Measurements from ENCODE around the gene HNRNPA2B1.

HNRNPA2B1 gene

GRCh38 chr7:26208040-26208439 lies 7.5 kb upstream of the HNRNPA2B1 start:
- Histone ChIP-seq H3K27me3 (ENCODE audit: control insufficient read depth, insufficient read depth, low read length) (no peaks in the 10 kb centered on the region), H3K36me3 (ENCODE audit: control insufficient read depth, insufficient read depth, low read length) (peaks cover 7% of the 10 kb centered on the region), H3K4me3 (ENCODE audit: low read length) (no peak overlapping the region), H3K9ac (ENCODE audit: low read length) (no peak overlapping the region), H3K4me1 (ENCODE audit: control insufficient read depth, insufficient read depth, low read length) (no peaks in the 10 kb centered on the region), H3K9me3 (ENCODE audit: control insufficient read depth, low read length) (no peaks in the 10 kb centered on the region)

DNA sequence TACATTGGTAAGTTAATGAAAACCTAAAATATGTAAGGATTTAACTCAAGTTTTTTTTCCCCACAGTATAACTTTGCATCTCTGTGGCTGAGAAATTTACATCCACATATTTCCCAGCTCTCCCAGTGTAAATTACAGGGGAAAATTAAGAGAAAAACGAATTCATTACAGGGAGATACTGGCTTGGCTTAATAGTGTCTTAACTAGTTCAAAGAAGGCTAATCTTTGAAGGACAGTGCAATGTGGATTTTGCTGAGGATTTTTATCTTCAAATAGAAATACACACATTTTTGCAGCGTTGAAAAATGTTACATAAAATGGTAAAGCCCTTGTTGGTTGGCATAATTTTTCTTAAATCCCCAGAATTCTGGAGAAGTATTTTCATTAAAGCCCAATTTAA lies 2.5 kb upstream of the HNRNPA2B1 start:
- Histone ChIP-seq H3K36me3 (ENCODE audit: control insufficient read depth, insufficient read depth, low read length) (no peaks in the 10 kb centered on the region), H3K9ac (ENCODE audit: low read length) (peak overlapping the region; percentile 90), H3K4me3 (ENCODE audit: low read length) (no peak overlapping the region), H3K27me3 (ENCODE audit: control insufficient read depth, insufficient read depth, low read length) (no peaks in the 10 kb centered on the region), H3K9me3 (ENCODE audit: control insufficient read depth, low read length) (no peaks in the 10 kb centered on the region), H3K4me1 (ENCODE audit: control insufficient read depth, insufficient read depth, low read length) (no peaks in the 10 kb centered on the region)

- Histone ChIP-seq H3K4me3 (ENCODE audit: low read length) (peak overlapping the region; percentile 82), H3K9me3 (ENCODE audit: control insufficient read depth, low read length) (no peaks in the 10 kb centered on the region), H3K9ac (ENCODE audit: low read length) (peak overlapping the region; percentile 90), H3K27me3 (ENCODE audit: control insufficient read depth, insufficient read depth, low read length) (no peaks in the 10 kb centered on the region), H3K4me1 (ENCODE audit: control insufficient read depth, insufficient read depth, low read length) (peaks cover 4% of the 10 kb centered on the region), H3K36me3 (ENCODE audit: control insufficient read depth, insufficient read depth, low read length) (no peaks in the 10 kb centered on the region)
Measured at GRCh38 chr7:26202019-26202990, 1.8 kb upstream of the HNRNPA2B1 start.

DNA sequence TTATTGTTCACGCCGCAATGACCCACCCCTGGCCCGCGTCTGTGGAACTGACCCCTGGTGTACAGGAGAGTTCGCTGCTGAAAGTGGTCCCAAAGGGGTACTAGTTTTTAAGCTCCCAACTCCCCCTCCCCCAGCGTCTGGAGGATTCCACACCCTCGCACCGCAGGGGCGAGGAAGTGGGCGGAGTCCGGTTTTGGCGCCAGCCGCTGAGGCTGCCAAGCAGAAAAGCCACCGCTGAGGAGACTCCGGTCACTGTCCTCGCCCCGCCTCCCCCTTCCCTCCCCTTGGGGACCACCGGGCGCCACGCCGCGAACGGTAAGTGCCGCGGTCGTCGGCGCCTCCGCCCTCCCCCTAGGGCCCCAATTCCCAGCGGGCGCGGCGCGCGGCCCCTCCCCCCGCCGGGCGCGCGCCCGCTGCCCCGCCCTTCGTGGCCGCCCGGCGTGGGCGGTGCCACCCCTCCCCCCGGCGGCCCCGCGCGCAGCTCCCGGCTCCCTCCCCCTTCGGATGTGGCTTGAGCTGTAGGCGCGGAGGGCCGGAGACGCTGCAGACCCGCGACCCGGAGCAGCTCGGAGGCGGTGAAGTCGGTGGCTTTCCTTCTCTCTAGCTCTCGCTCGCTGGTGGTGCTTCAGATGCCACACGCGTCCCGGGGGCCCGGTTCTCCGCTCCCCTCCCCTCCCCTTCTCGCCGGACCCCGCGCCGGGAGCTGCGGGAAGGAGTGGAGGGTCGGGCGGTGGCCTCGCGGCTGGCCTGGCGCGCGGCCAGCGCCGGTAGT lies 887 bp upstream of the HNRNPA2B1 start, which contains the start of gene CBX3:
Gene CBX3, plus strand, starts transcription at position 499 of the 772 bp plus-strand sequence. CDS start 1,254 bp downstream, outside the sequence.
- peaks cover 4% of the 10 kb centered on the region for H3K36me3 ChIP-seq (ENCODE audit: control insufficient read depth, insufficient read depth, low read length)
- H3K4me1 ChIP-seq (ENCODE audit: control insufficient read depth, insufficient read depth, low read length): peaks cover 13% of the 10 kb centered on the region
- H3K9ac ChIP-seq (ENCODE audit: low read length): peak within 1 kb of the TSS; percentile 100
- H3K27me3 ChIP-seq (ENCODE audit: control insufficient read depth, insufficient read depth, low read length): no peaks in the 10 kb centered on the region
- peak within 1 kb of the TSS; percentile 99 for H3K4me3 ChIP-seq (ENCODE audit: low read length)
- no peaks in the 10 kb centered on the region for H3K9me3 ChIP-seq (ENCODE audit: control insufficient read depth, low read length)

DNA sequence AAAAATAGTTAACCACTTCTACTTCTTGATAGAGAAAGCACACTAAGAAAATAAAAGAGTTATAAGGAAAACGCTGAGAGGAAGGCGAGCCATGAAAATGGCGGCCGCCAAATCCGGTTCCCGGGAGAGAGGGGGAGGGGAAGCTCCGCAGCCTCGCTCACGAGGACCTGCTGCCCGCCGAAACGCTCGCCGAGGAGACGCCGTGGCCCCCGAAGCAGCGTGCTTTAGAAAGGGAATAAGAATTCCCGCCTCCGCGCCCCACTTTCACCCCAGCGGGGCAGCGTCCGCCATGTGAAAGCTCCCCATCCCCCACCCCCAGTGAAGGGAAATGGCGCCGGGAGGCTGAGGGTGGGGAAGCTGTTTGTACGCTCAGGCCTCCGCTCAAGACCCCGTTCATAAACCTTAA lies 505 bp downstream of the HNRNPA2B1 start:
- Histone ChIP-seq H3K9me3 (ENCODE audit: control insufficient read depth, low read length) (no peaks in the 10 kb centered on the region), H3K4me3 (ENCODE audit: low read length) (peak overlapping the region; percentile 99), H3K27me3 (ENCODE audit: control insufficient read depth, insufficient read depth, low read length) (no peaks in the 10 kb centered on the region), H3K9ac (ENCODE audit: low read length) (peak overlapping the region; percentile 100), H3K36me3 (ENCODE audit: control insufficient read depth, insufficient read depth, low read length) (peaks cover 4% of the 10 kb centered on the region), H3K4me1 (ENCODE audit: control insufficient read depth, insufficient read depth, low read length) (peaks cover 20% of the 10 kb centered on the region)

DNA sequence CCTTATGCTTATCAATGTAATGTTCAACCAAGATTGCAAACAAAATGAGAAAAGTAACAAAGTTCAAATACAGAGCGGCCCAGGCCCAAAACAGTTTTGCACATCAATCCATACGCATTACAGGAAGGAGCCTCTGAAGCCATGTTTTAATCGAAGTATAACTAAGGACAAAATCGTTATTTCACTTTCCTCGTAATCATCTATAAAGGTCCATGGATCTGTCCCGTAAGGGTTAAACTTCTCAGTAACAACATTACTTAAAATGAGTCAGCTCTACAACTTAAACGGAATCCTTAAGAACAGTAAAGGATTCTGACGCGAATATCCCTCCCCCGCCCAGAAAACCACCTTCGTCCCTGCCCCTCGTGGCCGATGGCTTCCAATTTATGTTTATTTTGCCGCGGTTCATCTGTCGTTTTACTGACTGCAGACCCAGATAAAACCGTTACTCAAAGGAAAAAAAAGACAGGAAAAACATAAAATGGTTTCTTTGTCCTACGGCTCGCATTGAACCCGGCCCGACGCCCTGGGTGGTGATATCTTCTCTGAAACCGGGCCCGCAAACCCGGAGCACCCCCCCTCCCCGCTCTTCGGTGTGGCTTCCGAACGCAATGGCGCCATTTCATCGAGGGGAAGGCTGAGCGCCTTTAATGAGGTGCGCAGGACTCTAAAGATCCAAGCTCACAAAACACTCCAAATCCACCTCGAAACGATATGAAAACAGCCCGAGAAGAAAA lies 1.1 kb downstream of the HNRNPA2B1 start:
- H3K36me3 ChIP-seq (ENCODE audit: control insufficient read depth, insufficient read depth, low read length): peaks cover 4% of the 10 kb centered on the region
- H3K4me1 ChIP-seq (ENCODE audit: control insufficient read depth, insufficient read depth, low read length): peaks cover 23% of the 10 kb centered on the region
- H3K9me3 ChIP-seq (ENCODE audit: control insufficient read depth, low read length): no peaks in the 10 kb centered on the region
- H3K27me3 ChIP-seq (ENCODE audit: control insufficient read depth, insufficient read depth, low read length): no peaks in the 10 kb centered on the region
- H3K4me3 ChIP-seq (ENCODE audit: low read length): peak overlapping the region; percentile 99
- H3K9ac ChIP-seq (ENCODE audit: low read length): peak overlapping the region; percentile 100

DNA sequence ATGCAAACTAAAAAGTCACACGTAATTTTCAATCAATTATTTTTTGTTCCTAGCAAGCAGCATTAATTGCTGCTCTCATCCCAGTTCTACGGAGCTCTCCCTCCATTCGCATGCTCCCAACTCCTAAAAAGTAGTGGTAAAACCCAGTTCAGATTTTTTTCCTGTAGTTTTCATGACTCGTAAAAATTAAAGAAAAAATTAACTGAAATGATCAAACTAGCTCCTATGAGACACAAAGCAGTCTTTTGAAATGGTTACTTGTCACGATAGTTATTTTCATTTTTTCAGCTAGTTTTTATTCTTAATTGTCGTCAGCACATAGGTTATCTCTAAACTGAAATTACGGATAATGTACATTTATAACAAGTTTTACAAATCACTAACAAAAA lies 1.8 kb downstream of the HNRNPA2B1 start:
- Histone ChIP-seq H3K4me3 (ENCODE audit: low read length) (peak overlapping the region; percentile 99), H3K9ac (ENCODE audit: low read length) (peak overlapping the region; percentile 100), H3K9me3 (ENCODE audit: control insufficient read depth, low read length) (no peaks in the 10 kb centered on the region), H3K4me1 (ENCODE audit: control insufficient read depth, insufficient read depth, low read length) (peaks cover 28% of the 10 kb centered on the region), H3K36me3 (ENCODE audit: control insufficient read depth, insufficient read depth, low read length) (peaks cover 9% of the 10 kb centered on the region), H3K27me3 (ENCODE audit: control insufficient read depth, insufficient read depth, low read length) (no peaks in the 10 kb centered on the region)

GRCh38 chr7:26198133-26198780 lies 2.3 kb downstream of the HNRNPA2B1 start:
- H3K9ac ChIP-seq (ENCODE audit: low read length): peak overlapping the region; percentile 100
- no peaks in the 10 kb centered on the region for H3K27me3 ChIP-seq (ENCODE audit: control insufficient read depth, insufficient read depth, low read length)
- peak overlapping the region; percentile 99 for H3K4me3 ChIP-seq (ENCODE audit: low read length)
- H3K9me3 ChIP-seq (ENCODE audit: control insufficient read depth, low read length): no peaks in the 10 kb centered on the region
- H3K4me1 ChIP-seq (ENCODE audit: control insufficient read depth, insufficient read depth, low read length): peaks cover 28% of the 10 kb centered on the region
- H3K36me3 ChIP-seq (ENCODE audit: control insufficient read depth, insufficient read depth, low read length): peaks cover 13% of the 10 kb centered on the region

GRCh38 chr7:26197153-26198115 lies 3.1 kb downstream of the HNRNPA2B1 start:
- Histone ChIP-seq H3K27me3 (ENCODE audit: control insufficient read depth, insufficient read depth, low read length) (no peaks in the 10 kb centered on the region), H3K4me1 (ENCODE audit: control insufficient read depth, insufficient read depth, low read length) (peaks cover 28% of the 10 kb centered on the region), H3K9me3 (ENCODE audit: control insufficient read depth, low read length) (no peaks in the 10 kb centered on the region), H3K36me3 (ENCODE audit: control insufficient read depth, insufficient read depth, low read length) (peaks cover 17% of the 10 kb centered on the region), H3K9ac (ENCODE audit: low read length) (peak overlapping the region; percentile 23), H3K4me3 (ENCODE audit: low read length) (no peak overlapping the region)

DNA sequence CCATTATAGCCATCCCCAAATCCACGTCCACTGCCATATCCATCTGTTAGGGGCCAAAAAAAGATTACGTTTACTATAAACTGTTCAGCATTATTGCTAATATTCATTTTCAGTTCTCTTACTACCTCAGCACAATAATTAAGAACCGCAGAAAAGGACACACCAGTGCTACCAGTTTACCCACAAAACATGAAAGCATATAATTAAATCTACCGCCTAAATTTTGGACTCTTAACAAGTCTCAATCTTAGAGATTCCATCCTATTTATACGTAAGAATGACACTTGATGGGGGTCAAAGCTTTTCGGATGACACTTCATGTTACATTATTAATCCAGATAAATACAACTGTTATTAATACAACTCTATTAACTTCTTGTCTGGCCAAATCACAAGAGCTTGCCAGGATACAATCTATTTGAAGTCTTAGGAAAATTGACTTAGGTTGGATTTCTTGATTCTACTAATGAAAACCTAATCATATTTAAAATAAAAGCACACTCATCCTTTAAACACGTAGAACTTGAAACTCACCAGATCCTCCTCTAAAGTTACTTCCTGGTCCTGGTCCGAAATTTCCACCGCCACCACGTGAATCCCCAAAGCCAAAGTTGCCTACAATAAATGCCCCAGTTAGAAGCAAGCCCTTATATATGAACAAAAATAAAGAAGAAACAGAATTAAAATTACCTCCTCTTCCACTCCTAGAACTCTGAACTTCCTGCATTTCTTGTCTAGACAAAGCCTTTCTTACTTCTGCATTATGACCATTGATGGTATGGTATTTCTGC lies 4.5 kb downstream of the HNRNPA2B1 start:
- H3K4me3 ChIP-seq (ENCODE audit: low read length): no peak overlapping the region
- H3K9me3 ChIP-seq (ENCODE audit: control insufficient read depth, low read length): no peaks in the 10 kb centered on the region
- H3K4me1 ChIP-seq (ENCODE audit: control insufficient read depth, insufficient read depth, low read length): peaks cover 28% of the 10 kb centered on the region
- no peaks in the 10 kb centered on the region for H3K27me3 ChIP-seq (ENCODE audit: control insufficient read depth, insufficient read depth, low read length)
- H3K9ac ChIP-seq (ENCODE audit: low read length): no peak overlapping the region
- H3K36me3 ChIP-seq (ENCODE audit: control insufficient read depth, insufficient read depth, low read length): peaks cover 21% of the 10 kb centered on the region
